Measurements from ENCODE around the gene RAPGEF2.

DNA sequence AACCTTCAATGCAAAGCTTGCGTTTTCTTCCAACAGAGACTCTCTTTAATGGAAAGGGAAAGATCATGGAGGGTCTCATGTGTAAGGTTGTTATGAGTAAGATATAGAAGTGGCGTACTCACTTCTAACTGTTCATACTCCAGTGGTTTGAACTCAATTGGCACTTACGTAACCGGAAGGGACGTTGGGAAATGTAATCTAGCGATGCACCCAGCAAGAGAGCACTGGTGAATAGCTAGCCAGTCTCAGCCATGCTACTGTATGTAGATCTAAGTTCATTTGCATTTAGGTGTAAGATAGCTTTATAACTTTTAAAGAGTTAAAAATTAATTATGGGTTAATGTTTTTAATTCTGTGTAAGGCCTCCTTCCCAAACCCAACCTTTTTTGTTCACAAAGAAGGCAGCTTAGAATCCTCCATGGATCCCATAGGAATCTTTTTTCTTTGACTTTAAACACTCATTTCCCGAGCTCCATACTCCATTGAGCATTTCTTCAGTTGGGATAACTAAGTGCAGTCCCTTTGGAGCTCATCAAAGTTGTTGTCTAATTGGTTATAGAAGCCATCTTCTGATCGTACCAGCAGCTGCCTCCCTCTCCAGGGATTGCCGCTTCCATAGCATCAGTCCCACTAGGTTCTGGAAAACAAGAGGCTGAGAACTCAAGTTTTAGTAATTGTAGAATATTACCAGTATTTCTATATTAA, 191.1 kb downstream of the RAPGEF2 start:
- TF ChIP-seq, protein P1, sequence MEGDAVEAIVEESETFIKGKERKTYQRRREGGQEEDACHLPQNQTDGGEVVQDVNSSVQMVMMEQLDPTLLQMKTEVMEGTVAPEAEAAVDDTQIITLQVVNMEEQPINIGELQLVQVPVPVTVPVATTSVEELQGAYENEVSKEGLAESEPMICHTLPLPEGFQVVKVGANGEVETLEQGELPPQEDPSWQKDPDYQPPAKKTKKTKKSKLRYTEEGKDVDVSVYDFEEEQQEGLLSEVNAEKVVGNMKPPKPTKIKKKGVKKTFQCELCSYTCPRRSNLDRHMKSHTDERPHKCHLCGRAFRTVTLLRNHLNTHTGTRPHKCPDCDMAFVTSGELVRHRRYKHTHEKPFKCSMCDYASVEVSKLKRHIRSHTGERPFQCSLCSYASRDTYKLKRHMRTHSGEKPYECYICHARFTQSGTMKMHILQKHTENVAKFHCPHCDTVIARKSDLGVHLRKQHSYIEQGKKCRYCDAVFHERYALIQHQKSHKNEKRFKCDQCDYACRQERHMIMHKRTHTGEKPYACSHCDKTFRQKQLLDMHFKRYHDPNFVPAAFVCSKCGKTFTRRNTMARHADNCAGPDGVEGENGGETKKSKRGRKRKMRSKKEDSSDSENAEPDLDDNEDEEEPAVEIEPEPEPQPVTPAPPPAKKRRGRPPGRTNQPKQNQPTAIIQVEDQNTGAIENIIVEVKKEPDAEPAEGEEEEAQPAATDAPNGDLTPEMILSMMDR (IDR thresholded peaks at IDR 0.05 in 8 of 11, conservative IDR thresholded peaks at IDR 0.05 in 3 of 11) = no peak
- TF ChIP-seq POLR2AphosphoS5 (IDR thresholded peaks at IDR 0.05) = no peak

All from spleen (tissue), 7 donors.